ENCODE measurements around the gene ATXN1. TPM values are rescaled to one million over a fixed set of nuclear protein-coding genes. Genes with fewer than 3 reads are reported as not detected.

ATXN1 gene
- total and polyA plus RNA-seq, 7 donors, result 1.3 to 50.9 (median 21.6) TPM

- no peak for TF ChIP-seq CTCF (IDR thresholded peaks at IDR 0.05)
- H3K4me1 ChIP-seq, result peaks cover 76% of the 10 kb centered on the region
- H3K36me3 ChIP-seq (ENCODE audit: insufficient read depth in 1 of 2, low read depth in 1 of 2), result peaks cover 0 to 10% of the 10 kb centered on the region in 2 donors
- WGBS, 3 donors, result 32 to 37% (median 36%) methylated on average over 3 of the region's 3 CpGs
- intact Hi-C loops (cut with DNase I), result no loop called here
- DNase-seq (no peak), ATAC-seq (peak in 3 of 4 donors; percentile 43 to 75 (median 65))
- no peaks in the 10 kb centered on the region for H3K9me3 ChIP-seq
- peak overlapping the region; percentile 8 for H3K4me3 ChIP-seq
- no peaks in the 10 kb centered on the region for H3K27me3 ChIP-seq (ENCODE audit: insufficient read depth in 3 of 3, low read length in 2 of 3)
- H3K27ac ChIP-seq, result peak overlapping the region; percentile 99
Measured at GRCh38 chr6:16754274-16754673, 7.0 kb downstream of the ATXN1 start.

- DNase-seq (no peak), ATAC-seq (no peak)
- no peak for TF ChIP-seq CTCF (IDR thresholded peaks at IDR 0.05)
- intact Hi-C loops (cut with DNase I), result no loop called here
- 89 to 94% (median 91%) methylated on average over 4 of the region's 4 CpGs for WGBS, 3 donors
- H3K27me3 ChIP-seq (ENCODE audit: insufficient read depth in 3 of 3, low read length in 2 of 3), result no peaks in the 10 kb centered on the region
- H3K9me3 ChIP-seq, result no peaks in the 10 kb centered on the region
- H3K27ac ChIP-seq, result peak overlapping the region; percentile 99
- peaks cover 0 to 10% of the 10 kb centered on the region in 2 donors for H3K36me3 ChIP-seq (ENCODE audit: insufficient read depth in 1 of 2, low read depth in 1 of 2)
- H3K4me3 ChIP-seq, result no peak overlapping the region
- H3K4me1 ChIP-seq, result peaks cover 77% of the 10 kb centered on the region
Measured at GRCh38 chr6:16753341-16753740, 7.9 kb downstream of the ATXN1 start.

DNA sequence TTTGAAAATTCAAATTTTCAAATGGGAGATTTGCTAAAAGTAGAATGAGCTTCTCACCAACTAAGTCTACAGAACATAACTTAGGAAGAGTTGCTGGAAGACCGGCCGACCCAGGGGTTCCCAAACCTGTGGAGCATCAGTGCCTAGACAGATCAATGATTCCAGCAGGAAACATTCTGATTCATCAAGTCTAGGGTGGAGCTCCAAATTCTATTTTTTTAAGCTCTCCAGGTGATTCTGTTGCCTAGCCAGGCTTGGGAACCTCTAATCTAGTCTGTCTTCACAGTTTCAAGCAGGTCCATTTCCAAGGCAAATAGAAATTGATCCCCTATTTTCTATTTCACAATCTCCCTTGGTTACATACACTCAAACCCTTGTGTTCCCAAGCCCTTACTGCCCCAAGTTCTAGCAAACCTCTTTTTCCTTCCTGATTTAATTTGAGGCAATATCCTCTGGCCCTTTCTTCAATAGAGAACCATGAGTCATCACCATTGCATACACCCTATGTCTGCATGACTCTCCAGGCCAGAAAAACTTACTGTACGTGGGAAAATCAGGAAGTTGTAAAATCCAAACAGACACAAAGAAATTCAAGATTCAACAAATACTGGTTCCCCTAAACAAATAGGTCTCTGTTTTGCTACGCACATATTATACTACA is 8.9 kb downstream of the ATXN1 start:
- H3K9me3 ChIP-seq, result no peaks in the 10 kb centered on the region
- WGBS, 3 donors, result 81 to 86% (median 85%) methylated on average over 4 of the region's 4 CpGs
- H3K4me3 ChIP-seq, result no peak overlapping the region
- no peak for TF ChIP-seq CTCF (IDR thresholded peaks at IDR 0.05)
- H3K27me3 ChIP-seq (ENCODE audit: insufficient read depth in 3 of 3, low read length in 2 of 3), result no peaks in the 10 kb centered on the region
- H3K36me3 ChIP-seq (ENCODE audit: insufficient read depth in 1 of 2, low read depth in 1 of 2), result peaks cover 0 to 10% of the 10 kb centered on the region in 2 donors
- intact Hi-C loops (cut with DNase I), result no loop called here
- H3K27ac ChIP-seq, result no peak overlapping the region
- ATAC-seq (peak in 3 of 4 donors; percentile 32 to 50 (median 44)), DNase-seq (no peak)
- peaks cover 79% of the 10 kb centered on the region for H3K4me1 ChIP-seq

DNA sequence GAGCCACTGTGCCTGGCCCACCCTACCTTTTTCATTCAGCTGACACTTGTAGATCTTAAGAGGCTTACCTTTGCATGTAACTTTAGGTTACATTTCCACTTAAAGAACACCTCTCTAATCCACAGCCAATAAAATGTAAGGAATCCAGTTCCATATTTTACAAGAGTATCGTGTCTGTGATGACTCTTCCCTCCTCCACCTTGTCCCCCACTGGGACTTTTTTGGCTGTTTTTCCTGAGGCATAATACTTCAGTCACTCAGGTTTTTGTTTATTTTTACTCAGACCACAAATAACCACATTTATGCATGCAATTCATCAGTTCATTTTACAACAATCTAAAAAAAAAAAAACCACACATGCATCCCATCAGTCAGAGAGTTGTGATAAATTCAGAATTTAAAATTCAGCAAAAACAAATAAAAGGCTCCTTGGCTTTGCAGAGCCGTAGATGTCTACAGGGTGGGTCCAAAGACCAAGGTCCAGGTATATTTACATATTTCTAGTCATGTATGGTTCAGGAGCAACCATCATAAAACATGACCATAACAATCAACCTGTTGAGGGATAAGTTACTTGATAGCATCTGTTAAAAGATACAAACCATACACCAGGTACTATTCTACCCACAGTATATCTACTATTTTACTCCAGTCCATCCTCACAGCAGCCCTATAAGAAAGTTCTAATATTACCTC is 9.9 kb downstream of the ATXN1 start:
- H3K9me3 ChIP-seq, result no peaks in the 10 kb centered on the region
- ATAC-seq, result no peak
- TF ChIP-seq CTCF (IDR thresholded peaks at IDR 0.05), result no peak
- DNase-seq, result no peak
- H3K4me3 ChIP-seq, result no peak overlapping the region
- intact Hi-C loops (cut with DNase I), result no loop called here
- H3K4me1 ChIP-seq, result peaks cover 75% of the 10 kb centered on the region
- H3K36me3 ChIP-seq (ENCODE audit: insufficient read depth in 1 of 2, low read depth in 1 of 2), result peaks cover 0 to 10% of the 10 kb centered on the region in 2 donors
- no peak overlapping the region for H3K27ac ChIP-seq
- WGBS, 3 donors, result 76 to 89% (median 78%) methylated on average over 2 of the region's 2 CpGs
- H3K27me3 ChIP-seq (ENCODE audit: insufficient read depth in 3 of 3, low read length in 2 of 3), result no peaks in the 10 kb centered on the region

Data from psoas muscle (tissue), 8 donors.